Stimulated activated CD4-positive, alpha-beta T cell treated with anti-CD3 and anti-CD28 coated beads, Interleukin-2, amount 100 ng/mL, for 48 hours (primary cell): ENCODE data around the gene OVCH2.
"Not testable (repeated sequence)": the region's sequence is repeated elsewhere in the genome, so short reads cannot be mapped to it uniquely, and the experiment has no call there.

Source experiments
- DNase-seq, 2 donors: peaks; one replicate each; pipeline ENCODE4 v3.0.0-alpha.2; 2020

OVCH2 gene

GRCh38 chr11:7670641-7671040, 35.6 kb downstream of the OVCH2 start:
- DNase-seq, result no peak

- no peak for DNase-seq
Observed at GRCh38 chr11:7668911-7669310, 37.4 kb downstream of the OVCH2 start.

- DNase-seq, result no peak
Observed at GRCh38 chr11:7668464-7668863, 37.8 kb downstream of the OVCH2 start.

- no peak for DNase-seq
Observed at GRCh38 chr11:7667460-7667859, 38.8 kb downstream of the OVCH2 start.

- no peak for DNase-seq
Observed at GRCh38 chr11:7666292-7666866, 39.9 kb downstream of the OVCH2 start.

- DNase-seq, result peak; percentile 69
Observed at GRCh38 chr11:7665473-7666291, 40.6 kb downstream of the OVCH2 start.

GRCh38 chr11:7664867-7665266, 41.4 kb downstream of the OVCH2 start:
- no peak for DNase-seq

- DNase-seq, result not testable (repeated sequence)
Observed at GRCh38 chr11:7663531-7663930, 42.7 kb downstream of the OVCH2 start.

GRCh38 chr11:7657306-7658025, 48.8 kb downstream of the OVCH2 start:
- DNase-seq, result no peak

GRCh38 chr11:7656704-7657103, 49.6 kb downstream of the OVCH2 start:
- no peak for DNase-seq

- no peak for DNase-seq
Observed at GRCh38 chr11:7655253-7656217, 50.7 kb downstream of the OVCH2 start.

- no peak for DNase-seq
Observed at GRCh38 chr11:7654195-7654705, 52.0 kb downstream of the OVCH2 start.

GRCh38 chr11:7651700-7652099, 54.6 kb downstream of the OVCH2 start:
- DNase-seq, result no peak

GRCh38 chr11:7651140-7651551, 55.1 kb downstream of the OVCH2 start:
- DNase-seq, result no peak

- DNase-seq, result no peak
Observed at GRCh38 chr11:7648264-7648663, 58.0 kb downstream of the OVCH2 start.

- DNase-seq, result no peak
Observed at GRCh38 chr11:7646866-7647265, 59.4 kb downstream of the OVCH2 start.

- no peak for DNase-seq
Observed at GRCh38 chr11:7645206-7645605, 61.1 kb downstream of the OVCH2 start.

GRCh38 chr11:7643314-7643713, 63.0 kb downstream of the OVCH2 start:
- DNase-seq, result no peak

- DNase-seq, result no peak
Observed at GRCh38 chr11:7642747-7643146, 63.5 kb downstream of the OVCH2 start.

- no peak for DNase-seq
Observed at GRCh38 chr11:7640816-7641215, 65.5 kb downstream of the OVCH2 start.

- no peak for DNase-seq
Observed at GRCh38 chr11:7639643-7640025, 66.6 kb downstream of the OVCH2 start.
